Vagina (tissue), 2 donors: Measurements from ENCODE around the gene C12orf76.

Experiments used
- POLR2A ChIP-seq, 2 donors: fragments of 450-650 bp; IDR thresholded peaks; one replicate each; pipeline ENCODE4 v1.6.1; 2017; ENCODE audit warnings: antibody characterized with exemption in 2 of 2, mild to moderate bottlenecking in 2 of 2, moderate library complexity in 2 of 2
- POLR2AphosphoS5 ChIP-seq, 2 donors: sonication (generic); formaldehyde crosslinking; IDR thresholded peaks; one replicate each; pipeline ENCODE4 v1.9.0; 2017; ENCODE audit warnings: antibody characterized with exemption in 2 of 2, mild to moderate bottlenecking in 2 of 2, low read depth in 1 of 2; ENCODE audit not compliant: insufficient read depth in 1 of 2
- TF ChIP-seq, protein P1 (sequence below), 3 experiments: fragments of 450-650 bp in 2 of 3; fragments of 200-600 bp in 1 of 3; sonication (generic) in 1 of 3; IDR thresholded peaks; one replicate each; pipeline ENCODE4 v1.5.1; 2017 to 2019; ENCODE audit warnings: antibody characterized with exemption in 3 of 3, mild to moderate bottlenecking in 2 of 3, moderate library complexity in 2 of 3

- TF ChIP-seq, protein P1, sequence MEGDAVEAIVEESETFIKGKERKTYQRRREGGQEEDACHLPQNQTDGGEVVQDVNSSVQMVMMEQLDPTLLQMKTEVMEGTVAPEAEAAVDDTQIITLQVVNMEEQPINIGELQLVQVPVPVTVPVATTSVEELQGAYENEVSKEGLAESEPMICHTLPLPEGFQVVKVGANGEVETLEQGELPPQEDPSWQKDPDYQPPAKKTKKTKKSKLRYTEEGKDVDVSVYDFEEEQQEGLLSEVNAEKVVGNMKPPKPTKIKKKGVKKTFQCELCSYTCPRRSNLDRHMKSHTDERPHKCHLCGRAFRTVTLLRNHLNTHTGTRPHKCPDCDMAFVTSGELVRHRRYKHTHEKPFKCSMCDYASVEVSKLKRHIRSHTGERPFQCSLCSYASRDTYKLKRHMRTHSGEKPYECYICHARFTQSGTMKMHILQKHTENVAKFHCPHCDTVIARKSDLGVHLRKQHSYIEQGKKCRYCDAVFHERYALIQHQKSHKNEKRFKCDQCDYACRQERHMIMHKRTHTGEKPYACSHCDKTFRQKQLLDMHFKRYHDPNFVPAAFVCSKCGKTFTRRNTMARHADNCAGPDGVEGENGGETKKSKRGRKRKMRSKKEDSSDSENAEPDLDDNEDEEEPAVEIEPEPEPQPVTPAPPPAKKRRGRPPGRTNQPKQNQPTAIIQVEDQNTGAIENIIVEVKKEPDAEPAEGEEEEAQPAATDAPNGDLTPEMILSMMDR (IDR thresholded peaks at IDR 0.05) = no peak
- no peak for TF ChIP-seq POLR2A (IDR thresholded peaks at IDR 0.05)
- TF ChIP-seq POLR2AphosphoS5 (IDR thresholded peaks at IDR 0.05; ENCODE audit: insufficient read depth in 1 of 2, low read depth in 1 of 2) = no peak
Measured at GRCh38 chr12:110028323-110028722, 20.0 kb downstream of the C12orf76 start.
